ENCODE results near the gene PLAAT3.
A peak's percentile ranks its signal among the peaks of the same experiment; 100 is the strongest.

- TF ChIP-seq CTCF (IDR thresholded peaks at IDR 0.05) (peak in 1 of 12 donors; percentile 15), POLR2A (IDR thresholded peaks at IDR 0.05) (no peak)
Observed at GRCh38 chr11:63610604-63611394, 3.4 kb downstream of the PLAAT3 start.

Measured in heart left ventricle (tissue), 13 donors.